Measurements from ENCODE around the gene BTBD19. TPM values are rescaled to one million over a fixed set of nuclear protein-coding genes. Genes with fewer than 3 reads are reported as not detected.
"Not testable (repeated sequence)": the region's sequence is repeated elsewhere in the genome, so short reads cannot be mapped to it uniquely, and the experiment has no call there.

Gene BTBD19
- total RNA-seq, 2 experiments from 2014 or later, result 0.44 to 2.0 TPM

DNA sequence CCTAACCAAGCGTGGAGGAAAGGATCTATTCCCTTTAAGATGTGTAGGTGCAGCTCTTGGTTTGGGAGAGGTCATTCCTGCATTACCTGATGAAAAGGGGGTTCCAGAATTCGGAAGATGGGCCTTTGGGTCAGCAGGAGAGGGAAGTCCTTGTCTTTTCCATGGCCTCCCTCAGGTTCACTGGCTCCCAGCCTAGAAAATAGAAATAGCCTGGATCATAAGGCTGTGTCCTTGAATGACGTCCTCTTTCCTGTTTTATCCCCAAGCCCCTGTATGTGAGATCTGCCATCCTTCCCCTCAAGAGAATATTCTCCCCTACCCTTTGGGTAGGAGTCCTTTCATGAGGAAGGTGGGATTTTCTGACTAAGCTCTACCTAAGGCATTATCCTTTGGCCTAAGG, 47.4 kb upstream of the BTBD19 start:
- no peak overlapping the region for H3K4me2 ChIP-seq (ENCODE audit: low read length)
- no peaks in the 10 kb centered on the region for H3K9me2 ChIP-seq (ENCODE audit: insufficient read depth, low read length)
- H3K4me3 ChIP-seq (ENCODE audit: low read depth, low read length, poor library complexity, severe bottlenecking), result no peak overlapping the region
- TF ChIP-seq, protein P1, sequence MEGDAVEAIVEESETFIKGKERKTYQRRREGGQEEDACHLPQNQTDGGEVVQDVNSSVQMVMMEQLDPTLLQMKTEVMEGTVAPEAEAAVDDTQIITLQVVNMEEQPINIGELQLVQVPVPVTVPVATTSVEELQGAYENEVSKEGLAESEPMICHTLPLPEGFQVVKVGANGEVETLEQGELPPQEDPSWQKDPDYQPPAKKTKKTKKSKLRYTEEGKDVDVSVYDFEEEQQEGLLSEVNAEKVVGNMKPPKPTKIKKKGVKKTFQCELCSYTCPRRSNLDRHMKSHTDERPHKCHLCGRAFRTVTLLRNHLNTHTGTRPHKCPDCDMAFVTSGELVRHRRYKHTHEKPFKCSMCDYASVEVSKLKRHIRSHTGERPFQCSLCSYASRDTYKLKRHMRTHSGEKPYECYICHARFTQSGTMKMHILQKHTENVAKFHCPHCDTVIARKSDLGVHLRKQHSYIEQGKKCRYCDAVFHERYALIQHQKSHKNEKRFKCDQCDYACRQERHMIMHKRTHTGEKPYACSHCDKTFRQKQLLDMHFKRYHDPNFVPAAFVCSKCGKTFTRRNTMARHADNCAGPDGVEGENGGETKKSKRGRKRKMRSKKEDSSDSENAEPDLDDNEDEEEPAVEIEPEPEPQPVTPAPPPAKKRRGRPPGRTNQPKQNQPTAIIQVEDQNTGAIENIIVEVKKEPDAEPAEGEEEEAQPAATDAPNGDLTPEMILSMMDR (conservative IDR thresholded peaks at IDR 0.05; ENCODE audit: low read length), result no peak
- TF ChIP-seq EZH2phosphoT487 (IDR thresholded peaks at IDR 0.05; ENCODE audit: borderline replicate concordance, low read depth, low read length), result no peak
- intact Hi-C loops (cut with micrococcal nuclease; ENCODE audit: unreplicated experiment), result no loop called here
- ChIA-PET POLR2A (interaction anchor here (0.6 to 0.9 kb wide), 3 partner anchors 11 to 20 kb away, joined by 3 to 9 read pairs (median 4); no protein-coding TSS in a partner anchor), CTCF (ENCODE audit: unreplicated experiment) (no interaction called here)
- BruUV-seq (replicated peaks), result no TSS peak
- no peaks in the 10 kb centered on the region for H4K20me1 ChIP-seq (ENCODE audit: insufficient read depth, low read length)
- no peaks in the 10 kb centered on the region for H3K9me3 ChIP-seq (ENCODE audit: low read length)
- H3K79me2 ChIP-seq (ENCODE audit: insufficient read depth, low read depth, low read length), result no peaks in the 10 kb centered on the region
- H2AFZ ChIP-seq (ENCODE audit: low read length), result no peak overlapping the region
- H3K4me1 ChIP-seq (ENCODE audit: insufficient read depth, low read length, poor library complexity, severe bottlenecking), result peaks cover 21% of the 10 kb centered on the region
- H3K36me3 ChIP-seq (ENCODE audit: insufficient read depth, low read length), result peaks cover 99% of the 10 kb centered on the region
- no peak overlapping the region for H3K27ac ChIP-seq (ENCODE audit: low read depth, low read length, poor library complexity, severe bottlenecking)
- DNase-seq (ENCODE audit: low spot score), result no peak

DNA sequence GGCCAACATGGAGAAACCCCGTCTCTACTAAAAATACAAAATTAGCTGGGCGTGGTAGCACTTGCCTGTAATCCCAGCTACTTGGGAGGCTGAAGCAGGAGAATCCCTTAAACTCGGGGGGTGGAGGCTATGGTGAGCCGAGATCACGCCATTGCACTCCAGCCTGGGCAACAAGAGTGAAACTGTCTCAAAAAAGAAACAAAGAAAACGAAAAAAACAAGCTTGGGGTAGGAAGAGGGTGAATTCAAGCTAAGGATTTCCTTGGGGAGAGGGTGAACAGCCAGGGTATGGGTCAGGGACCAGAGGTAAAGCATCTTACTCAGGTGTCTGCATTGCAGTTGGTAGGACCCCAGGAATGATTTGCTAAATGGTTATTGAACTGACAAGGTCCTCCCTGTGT, 41.9 kb upstream of the BTBD19 start:
- H3K36me3 ChIP-seq (ENCODE audit: insufficient read depth, low read length), result peaks cover 78% of the 10 kb centered on the region
- CTCF ChIA-PET (ENCODE audit: unreplicated experiment), result interaction anchor here (0.6 kb wide), 1 partner anchor 25 kb away, joined by 3 read pairs; no protein-coding TSS in a partner anchor
- H3K79me2 ChIP-seq (ENCODE audit: insufficient read depth, low read depth, low read length); H3K27ac ChIP-seq (ENCODE audit: low read depth, low read length, poor library complexity, severe bottlenecking); H3K4me1 ChIP-seq (ENCODE audit: insufficient read depth, low read length, poor library complexity, severe bottlenecking); DNase-seq (ENCODE audit: low spot score); H3K4me3 ChIP-seq (ENCODE audit: low read depth, low read length, poor library complexity, severe bottlenecking); BruUV-seq (replicated peaks); H3K9me3 ChIP-seq (ENCODE audit: low read length); H3K4me2 ChIP-seq (ENCODE audit: low read length); H2AFZ ChIP-seq (ENCODE audit: low read length); intact Hi-C loops (cut with micrococcal nuclease; ENCODE audit: unreplicated experiment); H3K9me2 ChIP-seq (ENCODE audit: insufficient read depth, low read length); H4K20me1 ChIP-seq (ENCODE audit: insufficient read depth, low read length): not testable (repeated sequence)
- POLR2A ChIA-PET, result interaction anchor here (0.6 to 1.4 kb wide), 5 partner anchors 9 to 35 kb away, joined by 3 to 5 read pairs (median 4); partner anchors contain the start of gene RPS8

DNA sequence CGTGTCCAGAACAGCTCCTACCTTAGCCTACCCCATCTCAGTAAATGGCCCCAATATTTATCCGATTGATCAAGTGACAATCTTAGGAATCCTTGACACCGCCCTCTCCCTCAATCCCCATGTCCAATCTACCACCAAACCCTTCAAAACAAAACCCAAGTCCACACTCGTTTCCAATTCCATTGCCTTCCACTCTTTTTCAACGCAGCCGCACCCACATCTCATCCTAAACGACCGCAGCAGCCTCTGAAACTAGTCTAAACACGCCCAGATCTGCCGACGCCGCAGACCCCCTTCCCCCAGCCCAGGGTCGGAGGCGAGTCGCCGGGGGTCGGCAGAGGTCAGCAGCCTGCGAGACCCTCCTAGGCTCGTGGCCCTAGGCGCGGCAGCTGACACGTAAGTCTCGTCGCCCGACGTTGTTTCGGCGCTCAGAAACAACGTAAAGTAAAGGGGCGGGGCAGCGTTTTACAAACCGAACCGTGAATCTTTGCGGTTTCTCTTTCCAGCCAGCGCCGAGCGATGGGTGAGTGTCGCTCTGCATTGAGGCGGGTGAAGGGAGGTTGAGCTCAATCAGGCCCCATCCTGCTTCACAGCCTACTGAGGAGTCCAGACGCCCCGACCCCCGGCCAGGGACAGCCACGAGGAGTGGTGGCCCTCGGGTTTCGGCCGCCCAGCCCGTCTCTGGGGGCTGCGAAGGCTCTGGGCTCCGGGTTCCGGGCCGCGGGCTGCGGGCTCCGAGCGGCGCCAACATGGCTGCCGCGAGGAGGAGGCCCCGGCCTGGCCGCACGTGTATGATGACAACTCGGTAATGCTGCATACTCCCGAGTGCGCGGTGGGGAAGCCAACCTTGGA, 33.0 kb upstream of the BTBD19 start, which contains the start of gene RPS8:
Gene RPS8 (plus strand): TSS at position 463 of the 852 bp plus-strand sequence. CDS start 57 bp downstream, at position 520.
- Histone ChIP-seq H4K20me1 (ENCODE audit: insufficient read depth, low read length) (peaks cover 10% of the 10 kb centered on the region), H3K79me2 (ENCODE audit: insufficient read depth, low read depth, low read length) (peaks cover 54% of the 10 kb centered on the region), H2AFZ (ENCODE audit: low read length) (peak within 1 kb of the TSS; percentile 47; the same call in 1 of the 2 replicates), H3K9me3 (ENCODE audit: low read length) (no peaks in the 10 kb centered on the region), H3K4me2 (ENCODE audit: low read length) (peak within 1 kb of the TSS; percentile 93), H3K4me1 (ENCODE audit: insufficient read depth, low read length, poor library complexity, severe bottlenecking) (peaks cover 32% of the 10 kb centered on the region), H3K9me2 (ENCODE audit: insufficient read depth, low read length) (no peaks in the 10 kb centered on the region), H3K4me3 (ENCODE audit: low read depth, low read length, poor library complexity, severe bottlenecking) (peak within 1 kb of the TSS; percentile 99), H3K36me3 (ENCODE audit: insufficient read depth, low read length) (peaks cover 48% of the 10 kb centered on the region), H3K27ac (ENCODE audit: low read depth, low read length, poor library complexity, severe bottlenecking) (peak within 1 kb of the TSS; percentile 68)
- intact Hi-C loops (cut with micrococcal nuclease; ENCODE audit: unreplicated experiment), result loop anchor here (2.0 kb wide), 2 partner anchors 37 to 45 kb away; partner anchors contain the start of genes KIF2C and RNU5D-1
- ChIA-PET POLR2A (interaction anchor here (0.5 to 4.4 kb wide), 20 partner anchors 8 to 565 kb away, joined by 3 to 33 read pairs (median 4); partner anchors contain the start of genes MUTYH, RNU5D-1 and TOE1), CTCF (ENCODE audit: unreplicated experiment) (interaction anchor here (0.5 to 1.0 kb wide), 4 partner anchors 10 to 236 kb away, joined by 3 to 4 read pairs (median 3); partner anchors contain the start of genes BEST4 and HECTD3)
- TSS peak; percentile 97 for BruUV-seq (replicated peaks)
- DNase-seq (ENCODE audit: low spot score), result peak; percentile 95
- TF ChIP-seq, protein P1 (conservative IDR thresholded peaks at IDR 0.05; ENCODE audit: low read length), result no peak
- no peak for TF ChIP-seq EZH2phosphoT487 (IDR thresholded peaks at IDR 0.05; ENCODE audit: borderline replicate concordance, low read depth, low read length)
